LHCN-M2 (cell line): ENCODE results near the gene VENTX. TPM values are rescaled to one million over a fixed set of nuclear protein-coding genes. Genes with fewer than 3 reads are reported as not detected.

Experiments used
- DNase-seq: peaks from one replicate; pipeline ENCODE4 v3.0.0-alpha.2; 2012; ENCODE audit warnings: low read depth
- total RNA-seq: library from RNA; depleted of rRNA; stranded (reverse); fragments of >200 nt; gene quantifications from 2 replicates; pipeline ENCODE4 v1.2.3, GENCODE V29; 2014

The VENTX gene
- total RNA-seq, 1 experiment from 2014 or later, result not detected

DNA sequence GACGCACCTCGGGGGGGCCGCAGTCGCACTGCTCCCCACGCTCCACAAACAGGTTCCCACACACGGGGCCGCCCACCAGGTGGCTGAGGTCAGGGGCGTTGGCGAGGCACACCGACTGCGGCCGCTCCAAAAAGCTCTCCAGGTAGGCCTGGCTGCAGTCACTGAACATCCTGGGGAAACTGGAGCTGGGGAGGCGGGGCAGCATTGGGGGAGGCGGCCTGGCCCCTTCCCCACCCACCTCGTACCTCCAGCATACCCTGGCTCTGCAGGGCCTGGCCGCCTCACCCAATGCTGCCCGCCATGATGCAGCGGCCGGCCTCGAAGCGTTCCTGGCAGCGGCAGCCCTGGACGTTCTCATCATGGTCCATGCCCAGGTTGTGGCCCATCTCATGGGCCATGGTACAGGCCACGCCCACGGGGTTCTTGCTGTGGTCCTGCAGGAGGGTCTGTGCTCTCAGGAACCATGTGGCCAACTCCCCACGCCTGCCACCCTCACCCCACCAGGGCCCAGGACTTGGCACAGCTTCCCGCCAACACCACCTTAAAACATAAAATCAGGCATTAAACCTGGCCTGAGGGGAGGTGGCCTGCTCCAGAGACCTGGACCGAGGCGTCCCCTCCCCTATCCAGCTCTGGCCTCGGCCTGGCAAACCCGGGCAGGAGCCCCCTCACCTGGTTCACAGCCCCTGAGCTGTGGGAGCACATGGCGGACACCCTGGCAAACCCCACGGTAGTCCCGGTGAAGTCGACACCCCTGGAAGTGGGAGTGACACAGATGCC is 34.1 kb downstream of the VENTX start:
- no peak for DNase-seq

GRCh38 chr10:133272301-133272963 is 34.8 kb downstream of the VENTX start:
- DNase-seq, result no peak

GRCh38 chr10:133272964-133273420 is 35.3 kb downstream of the VENTX start:
- no peak for DNase-seq

- no peak for DNase-seq
Measured at GRCh38 chr10:133273534-133274143, 36.0 kb downstream of the VENTX start.

- DNase-seq, result no peak
Measured at GRCh38 chr10:133274751-133275683, 37.4 kb downstream of the VENTX start.

- DNase-seq, result no peak
Measured at GRCh38 chr10:133275684-133276092, 38.0 kb downstream of the VENTX start.

GRCh38 chr10:133276100-133276434 is 38.4 kb downstream of the VENTX start:
- no peak for DNase-seq

GRCh38 chr10:133276435-133277201 is 39.0 kb downstream of the VENTX start, which contains the start of gene ADAM8:
Gene ADAM8 (minus strand): TSS chr10:133276868. CDS start chr10:133276817, 51 bp downstream.
- no peak for DNase-seq

DNA sequence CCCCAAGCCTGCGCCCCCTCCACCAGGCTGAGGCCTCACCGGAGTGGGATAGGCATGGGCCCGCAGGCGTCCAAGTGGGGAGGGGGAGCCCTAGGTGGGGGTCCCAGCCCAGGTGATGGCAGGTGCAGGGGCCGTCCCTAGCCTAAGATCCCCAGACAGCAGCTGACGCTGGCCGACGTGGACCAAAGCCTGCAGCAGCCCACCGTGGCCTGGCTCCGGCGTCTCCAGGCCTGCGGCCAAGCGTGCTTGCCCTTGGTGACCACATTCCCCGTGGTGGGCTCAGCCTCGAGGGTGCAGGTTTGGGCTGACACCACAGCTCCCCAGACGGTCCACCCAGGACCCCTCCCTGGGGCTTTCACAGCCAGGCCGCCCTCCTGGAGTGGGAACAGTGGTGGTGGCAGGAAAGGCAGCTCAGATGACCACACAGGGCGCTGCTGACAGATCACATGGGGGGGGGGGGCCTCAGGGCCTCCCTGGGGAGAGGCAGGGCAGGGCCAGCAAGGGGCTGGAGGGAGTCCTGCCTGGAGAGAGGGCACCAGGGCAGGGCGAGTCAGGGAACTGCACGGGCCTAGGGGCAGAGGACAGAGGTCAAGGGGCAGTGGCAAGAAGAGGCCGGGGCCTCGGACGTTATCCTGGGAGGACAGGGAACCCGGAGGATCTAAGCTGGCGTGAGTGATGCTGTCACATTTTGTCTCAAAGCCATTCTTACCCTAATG is 39.8 kb downstream of the VENTX start:
- no peak for DNase-seq

DNA sequence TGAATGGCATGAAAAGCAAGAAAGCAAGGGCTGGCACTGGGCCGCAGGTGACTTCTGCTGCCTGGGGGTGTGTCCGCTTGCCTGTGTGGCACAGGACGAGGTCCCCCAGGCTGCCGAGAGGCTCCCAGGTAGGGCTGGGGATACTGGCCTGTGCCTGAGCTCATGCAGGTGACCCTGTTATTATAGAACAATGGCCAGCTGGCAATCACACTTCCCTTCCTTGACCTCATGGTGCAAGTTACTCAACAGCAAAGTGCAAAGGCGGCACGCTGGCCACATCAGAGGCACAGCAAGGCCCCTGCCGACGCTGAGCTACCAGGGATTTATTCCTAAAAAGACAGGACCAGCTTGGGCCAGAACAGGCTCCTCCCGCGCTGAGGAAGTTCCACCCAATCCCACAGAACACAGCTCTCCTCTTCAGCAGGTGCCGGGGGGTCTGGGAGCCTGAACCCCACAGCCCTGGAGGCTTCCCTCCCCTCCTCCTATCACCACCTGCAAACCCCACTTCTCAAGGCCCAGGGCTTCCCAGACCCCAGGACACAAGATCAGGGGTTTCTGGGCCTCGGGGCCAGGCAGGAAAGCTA is 40.4 kb downstream of the VENTX start:
- DNase-seq, result no peak

DNA sequence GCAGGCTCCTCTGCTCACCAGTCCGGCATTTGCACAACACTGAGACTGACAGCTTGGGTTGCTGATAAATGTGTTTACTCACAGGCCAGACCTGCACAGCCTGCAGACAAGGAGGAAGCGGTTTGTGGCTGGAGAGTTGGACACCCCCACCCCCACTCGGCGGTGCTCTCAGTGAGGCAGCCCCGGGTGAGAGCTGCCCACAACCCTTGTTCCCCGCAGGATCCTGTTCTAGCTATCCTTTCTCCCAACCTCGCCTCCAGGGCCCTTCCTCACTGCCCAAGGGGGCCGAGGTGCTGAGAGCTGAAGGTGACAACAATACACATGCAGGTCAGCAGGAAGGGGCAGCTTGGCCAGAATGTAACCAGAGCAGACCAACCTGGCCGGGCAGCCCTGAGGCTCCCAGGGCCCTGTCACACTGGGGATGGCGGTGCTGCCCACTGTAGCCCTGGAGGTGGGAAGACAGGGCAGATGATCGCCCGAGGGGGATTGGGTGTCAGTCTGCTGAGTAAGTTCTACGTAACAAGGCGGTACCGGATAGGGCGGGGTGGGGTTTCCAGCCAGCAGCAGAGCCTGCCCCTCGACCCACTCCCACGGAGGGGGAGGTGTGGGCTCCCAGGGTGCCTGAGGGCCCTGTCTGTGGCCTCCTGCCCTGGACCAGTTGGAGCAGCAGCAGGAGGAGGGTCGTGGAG is 41.1 kb downstream of the VENTX start:
- DNase-seq, result peak; percentile 34

- no peak for DNase-seq
Measured at GRCh38 chr10:133279326-133280226, 41.9 kb downstream of the VENTX start.

- no peak for DNase-seq
Measured at GRCh38 chr10:133280391-133281059, 42.9 kb downstream of the VENTX start.

DNA sequence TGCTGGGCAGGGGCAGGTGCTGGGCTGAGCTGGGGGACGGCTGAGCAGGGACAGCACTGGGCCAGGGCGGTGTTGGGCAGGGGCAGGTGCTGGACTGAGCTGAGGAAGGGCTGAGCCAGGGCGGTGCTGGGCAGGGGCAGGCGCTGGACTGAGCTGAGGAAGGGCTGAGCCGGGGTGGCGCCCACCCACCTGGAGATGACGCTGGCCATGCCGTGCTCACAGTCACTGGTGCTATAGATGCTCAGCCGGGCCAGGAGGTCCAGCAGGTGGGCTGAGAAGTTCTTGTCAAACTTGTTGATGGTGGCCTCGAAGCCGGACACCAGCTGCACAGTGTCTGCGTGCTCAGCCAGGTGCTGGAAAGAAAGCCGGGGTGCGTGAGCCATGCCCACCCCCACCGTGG is 43.4 kb downstream of the VENTX start:
- no peak for DNase-seq

GRCh38 chr10:133281628-133282372 is 44.1 kb downstream of the VENTX start:
- DNase-seq, result no peak

DNA sequence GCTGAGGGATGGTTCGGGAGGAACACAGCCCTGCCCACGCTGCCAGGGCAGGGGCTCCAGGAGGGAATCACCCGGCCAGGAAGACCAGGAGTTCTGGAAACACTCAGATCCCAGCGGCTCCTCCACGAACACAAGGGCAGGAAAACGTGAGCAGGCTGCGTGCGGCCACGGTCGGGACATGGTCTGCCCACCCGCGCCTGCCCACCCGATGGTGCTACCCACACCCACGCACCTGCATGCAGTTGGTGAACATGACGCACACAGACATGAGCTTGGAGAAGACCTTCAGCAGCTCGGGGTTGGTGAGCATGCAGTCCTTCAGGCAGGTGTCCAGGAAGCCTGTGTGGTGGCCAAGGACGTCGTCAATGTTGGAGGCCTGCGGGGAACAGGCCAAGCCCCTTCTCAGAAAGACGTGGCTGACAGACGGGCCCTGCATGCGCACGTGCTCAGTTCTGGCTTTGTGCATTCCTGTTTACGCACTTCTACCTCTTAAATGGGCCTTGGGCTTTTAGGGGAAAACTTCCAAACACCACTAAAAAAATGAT is 45.3 kb downstream of the VENTX start:
- no peak for DNase-seq
